ENCODE results near the gene FCRL4. TPM values are rescaled to one million over a fixed set of nuclear protein-coding genes. Genes with fewer than 3 reads are reported as not detected.

The FCRL4 gene
- total RNA-seq: not detected in 2 replicates

GRCh38 chr1:157597959-157598667 is at the start of gene FCRL4:
TSS of gene FCRL4 (minus strand) at chr1:157598085. CDS start at chr1:157597944, 141 bp downstream.

GRCh38 chr1:157551694-157552693 is 45.9 kb downstream of the FCRL4 start, which contains the start of gene FCRL5:
TSS of gene FCRL5 (minus strand) at chr1:157552515. CDS start at chr1:157552362, 153 bp downstream.

Other genes starting within 250 kb of the FCRL4 start
- not detected in 2 replicates for gene FCRL5, start 45.6 kb downstream of the FCRL4 start, total RNA-seq
- gene FCRL3, start 102.7 kb upstream of the FCRL4 start, total RNA-seq: not detected in 2 replicates
- not detected in 2 replicates for gene FCRL2, start 179.0 kb upstream of the FCRL4 start, total RNA-seq
- not detected in 2 replicates for gene FCRL1, start 222.0 kb upstream of the FCRL4 start, total RNA-seq
- not detected in 2 replicates for gene CD5L, start 243.7 kb upstream of the FCRL4 start, total RNA-seq

Measured in nasal cavity respiratory epithelium epithelial cell of viscerocranial mucosa (primary cell).